ENCODE data around the gene CAMTA1.
"Not testable (repeated sequence)": the region's sequence is repeated elsewhere in the genome, so short reads cannot be mapped to it uniquely, and the experiment has no call there.

The CAMTA1 gene

DNA sequence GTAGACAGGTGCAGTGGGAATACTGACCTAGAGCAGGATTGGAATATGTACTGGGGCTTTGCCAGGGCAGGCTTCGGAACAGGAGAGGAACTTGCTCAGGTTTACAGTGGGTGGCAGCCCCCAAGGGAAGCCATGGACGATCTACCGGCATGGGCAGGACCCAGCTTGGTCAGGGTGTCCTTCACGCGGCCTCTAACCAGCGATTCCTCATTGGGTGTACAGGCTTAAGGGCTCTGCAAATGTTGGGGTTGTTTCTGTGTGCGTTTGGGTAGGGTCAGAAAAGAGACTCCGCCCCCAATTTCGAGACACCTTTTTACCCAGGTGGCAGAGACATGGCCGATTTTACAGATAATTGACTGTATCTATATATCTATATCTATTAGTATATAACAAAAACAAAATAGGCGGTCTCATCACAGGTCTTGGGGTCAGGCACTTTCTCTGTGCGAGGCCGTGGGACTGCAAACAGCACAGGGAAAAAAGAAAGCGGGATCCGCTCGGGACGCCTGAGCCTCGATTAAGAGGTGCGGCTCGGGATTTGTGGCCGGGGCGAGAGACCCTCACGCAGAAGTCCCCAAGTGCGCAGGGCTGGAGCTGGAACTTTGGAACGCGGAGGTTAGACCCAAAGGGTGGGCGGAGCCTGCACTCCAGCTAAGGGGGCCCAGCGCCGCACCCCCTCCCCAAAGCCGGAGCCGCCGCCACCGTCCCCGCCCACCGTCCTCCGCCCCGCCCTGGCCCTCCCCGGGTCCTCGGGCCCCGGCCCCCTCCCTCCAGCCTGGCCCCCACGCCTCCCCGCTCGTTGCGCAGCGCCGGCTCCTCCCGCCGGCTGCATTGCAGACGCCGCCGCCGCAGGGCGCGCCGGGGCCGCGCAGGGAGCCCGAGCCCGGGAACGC, 918.3 kb downstream of the CAMTA1 start:
- DNase-seq, result no peak

DNA sequence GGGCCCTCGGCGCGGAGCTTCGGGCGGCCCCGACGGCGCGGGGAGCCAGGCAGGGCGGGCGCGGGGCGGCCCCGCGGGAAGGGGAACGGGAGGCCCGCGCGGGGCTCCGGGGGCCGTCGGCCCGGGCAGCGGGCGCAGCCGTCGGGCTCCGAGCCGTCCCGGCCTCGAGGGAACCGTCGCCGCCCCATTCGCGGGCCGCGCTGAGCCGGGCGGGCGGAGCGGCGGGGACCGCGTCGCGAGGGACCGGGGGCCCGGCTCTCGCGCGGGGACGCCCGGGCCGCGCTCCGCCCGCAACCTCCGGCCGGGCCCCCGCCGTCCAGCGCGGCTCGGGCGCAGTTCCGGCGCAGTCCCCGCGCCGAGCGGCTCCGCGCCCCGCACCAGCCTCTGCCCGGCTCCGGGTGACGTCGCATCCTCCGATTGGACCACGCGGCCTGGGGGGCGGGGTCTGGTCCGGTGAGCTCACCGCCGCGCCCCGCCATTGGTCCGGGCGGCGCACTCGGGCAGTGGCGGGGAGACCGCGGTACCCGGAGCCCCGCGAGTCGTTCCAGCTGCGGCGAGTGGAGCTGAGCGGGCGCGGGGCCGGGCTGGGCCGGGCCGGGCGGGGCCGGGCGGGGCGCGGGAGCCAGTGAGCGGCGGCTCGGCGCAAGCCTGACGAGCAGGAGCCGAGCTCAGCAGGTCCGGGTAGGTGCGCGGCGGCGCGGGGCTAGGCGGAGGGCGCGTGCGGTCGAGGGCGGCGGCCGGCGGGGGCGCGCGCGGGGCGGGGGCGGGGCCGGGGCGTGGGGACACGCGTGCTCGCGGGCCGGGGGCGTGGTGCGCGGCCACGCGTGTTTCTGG, 919.2 kb downstream of the CAMTA1 start:
- DNase-seq, result peak; percentile 87

DNA sequence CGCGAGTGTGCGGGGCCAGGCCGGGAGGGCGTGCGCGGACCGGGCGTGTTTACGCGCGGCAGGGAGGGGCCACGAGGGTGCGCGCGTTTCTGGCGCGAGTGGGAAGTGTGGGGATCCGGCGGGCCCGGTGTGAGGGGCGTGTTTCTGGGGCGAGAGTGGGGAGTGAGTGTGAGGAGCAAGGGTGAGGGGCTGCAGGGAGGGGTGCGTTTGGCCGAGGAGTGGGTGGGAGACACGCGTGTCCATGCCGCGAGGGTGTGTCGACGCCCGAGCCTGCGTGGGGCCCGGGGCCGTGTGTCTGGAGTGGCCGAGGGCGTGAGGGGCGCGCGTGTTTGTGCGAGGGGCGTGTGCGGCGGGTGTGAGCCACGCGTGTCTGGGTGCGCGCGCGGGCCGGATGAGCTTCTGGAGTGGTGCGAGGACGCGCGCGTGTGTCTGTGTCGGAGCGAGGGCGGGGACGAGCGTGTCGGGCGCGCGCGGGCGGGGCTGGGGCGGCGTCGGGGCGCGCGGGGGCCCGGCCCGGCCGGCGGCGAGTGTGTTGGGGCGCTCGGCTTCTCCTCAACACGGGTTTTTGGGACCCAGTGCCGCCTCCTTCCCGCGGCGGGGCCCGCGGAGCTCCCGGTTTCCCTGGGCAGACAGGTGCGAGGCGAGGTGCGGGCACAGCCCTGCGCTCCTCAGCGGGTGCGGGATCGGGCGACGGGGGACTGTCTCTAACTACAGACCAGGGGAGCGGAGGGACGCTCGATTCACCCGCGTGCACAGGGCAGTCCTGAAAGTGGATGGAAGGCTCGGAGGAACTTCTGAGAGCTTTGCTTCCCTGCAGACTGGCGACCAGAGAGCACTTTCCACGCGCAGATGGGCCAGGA, 920.0 kb downstream of the CAMTA1 start:
- no peak for DNase-seq

DNA sequence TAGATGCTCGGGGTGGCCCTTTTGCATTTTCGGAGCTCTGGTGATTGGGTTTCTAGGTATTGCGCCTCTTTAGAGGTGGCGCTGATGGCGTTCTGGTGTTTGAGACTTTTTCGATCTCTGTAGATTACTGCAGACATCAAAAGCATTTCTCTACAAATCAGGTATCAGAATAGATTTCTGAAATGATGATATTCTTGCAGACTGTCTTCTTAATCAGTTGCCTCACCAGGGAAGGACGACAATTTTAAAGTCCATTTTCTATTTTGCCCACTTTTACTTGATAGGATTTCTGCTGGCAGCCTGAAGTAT, 920.6 kb downstream of the CAMTA1 start:
- DNase-seq, result no peak

DNA sequence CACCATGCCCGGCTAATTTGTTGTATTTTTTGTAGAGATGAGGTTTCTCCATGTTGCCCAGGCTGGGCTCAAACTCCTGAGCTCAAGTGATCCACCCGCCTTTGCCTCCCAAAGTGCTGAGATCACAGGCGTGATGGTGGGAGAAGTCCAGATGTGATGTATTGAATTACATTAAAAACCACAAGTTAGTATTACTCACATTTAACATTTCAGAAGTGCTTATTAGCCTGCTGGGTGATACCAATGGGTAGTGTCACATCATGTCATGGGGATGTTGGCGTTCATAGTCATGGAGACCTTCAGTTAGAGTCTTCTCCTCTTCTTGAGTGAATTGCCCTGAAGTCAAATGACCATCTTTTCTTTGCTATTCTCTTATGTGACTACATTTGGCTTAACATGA, 922.3 kb downstream of the CAMTA1 start:
- DNase-seq, result no peak

DNA sequence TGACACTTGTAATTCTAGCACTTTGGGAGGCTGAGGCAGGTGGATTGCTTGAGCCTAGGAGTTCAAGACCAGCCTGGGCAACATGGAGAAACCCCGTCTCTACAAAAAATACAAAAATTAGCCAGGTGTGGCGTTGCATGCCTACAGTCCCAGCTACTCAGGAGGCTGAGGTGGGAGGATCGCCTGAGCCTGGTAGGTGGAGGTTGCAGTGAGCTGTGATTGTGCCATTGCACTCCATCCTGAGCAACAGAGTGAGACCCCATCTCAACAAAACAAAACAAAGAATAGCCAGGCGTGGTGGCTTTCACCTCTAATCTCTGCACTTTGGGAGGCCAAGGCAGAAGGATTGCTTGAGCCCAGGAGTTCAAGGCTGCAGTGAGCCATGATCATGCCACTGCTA, 922.8 kb downstream of the CAMTA1 start:
- not testable (repeated sequence) for DNase-seq

DNA sequence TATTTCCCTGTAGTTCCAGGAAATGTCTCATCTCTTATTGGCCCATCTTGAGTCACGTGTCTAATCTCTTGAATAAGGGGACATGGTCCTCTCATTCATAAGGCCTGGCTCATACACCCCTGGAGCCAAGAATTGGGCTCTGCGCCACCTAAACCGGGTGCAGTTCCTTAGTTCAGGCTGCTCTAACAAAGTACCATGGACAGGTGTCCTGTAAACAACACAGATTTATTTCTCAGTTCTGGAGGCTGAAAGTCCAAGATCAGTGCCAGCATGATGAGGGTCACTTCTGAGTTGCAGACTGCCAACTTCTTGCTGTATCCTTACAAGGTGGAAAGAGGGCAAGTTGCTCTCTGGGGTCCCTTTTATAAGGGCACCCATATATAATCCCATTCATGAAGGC, 925.6 kb downstream of the CAMTA1 start:
- DNase-seq, result no peak

DNA sequence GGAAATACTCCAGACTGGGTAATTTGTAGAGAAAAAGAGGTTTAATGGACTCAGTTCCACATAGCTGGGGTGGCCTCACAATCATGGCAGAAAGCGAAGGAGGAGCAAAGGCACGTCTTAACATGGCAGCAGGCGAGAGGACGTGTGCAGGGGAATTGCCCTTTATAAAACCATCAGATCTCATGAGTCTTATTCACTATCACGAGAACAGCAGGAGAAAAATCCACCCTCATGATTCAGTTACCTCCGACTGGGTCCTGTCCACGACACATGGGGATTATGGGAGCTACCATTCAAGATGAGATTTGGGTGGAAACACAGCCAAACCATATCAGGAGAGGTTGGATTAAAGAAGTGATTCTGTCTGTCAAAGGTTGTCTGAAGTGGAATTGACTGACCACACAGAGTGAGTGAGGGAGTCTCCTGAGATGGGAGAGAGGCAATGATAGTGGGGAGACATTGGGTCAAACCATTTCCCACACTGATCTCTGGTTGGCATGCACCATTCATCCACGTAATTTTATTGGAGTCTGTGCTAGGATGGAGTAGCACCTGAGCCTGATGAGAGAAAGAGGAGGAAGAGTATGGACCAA, 927.6 kb downstream of the CAMTA1 start:
- no peak for DNase-seq

DNA sequence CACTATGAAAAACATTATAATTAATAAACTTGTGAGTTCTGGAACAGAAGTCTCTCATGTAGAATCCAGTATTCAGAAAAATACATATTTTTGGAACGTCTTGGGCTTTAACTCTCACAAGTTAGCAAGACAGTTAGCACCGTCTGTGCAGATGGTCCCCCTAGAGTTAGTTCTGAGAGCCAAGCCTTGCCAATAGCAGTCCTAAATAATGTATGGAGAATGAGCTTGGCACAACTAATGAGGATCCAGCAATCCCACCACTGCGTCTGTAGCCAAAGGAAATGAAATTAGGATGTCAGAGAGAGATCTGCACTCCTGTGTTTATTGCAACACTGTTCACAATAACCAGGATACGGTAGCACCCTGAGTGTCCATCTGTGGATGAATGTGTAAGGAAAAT, 931.3 kb downstream of the CAMTA1 start:
- no peak for DNase-seq

DNA sequence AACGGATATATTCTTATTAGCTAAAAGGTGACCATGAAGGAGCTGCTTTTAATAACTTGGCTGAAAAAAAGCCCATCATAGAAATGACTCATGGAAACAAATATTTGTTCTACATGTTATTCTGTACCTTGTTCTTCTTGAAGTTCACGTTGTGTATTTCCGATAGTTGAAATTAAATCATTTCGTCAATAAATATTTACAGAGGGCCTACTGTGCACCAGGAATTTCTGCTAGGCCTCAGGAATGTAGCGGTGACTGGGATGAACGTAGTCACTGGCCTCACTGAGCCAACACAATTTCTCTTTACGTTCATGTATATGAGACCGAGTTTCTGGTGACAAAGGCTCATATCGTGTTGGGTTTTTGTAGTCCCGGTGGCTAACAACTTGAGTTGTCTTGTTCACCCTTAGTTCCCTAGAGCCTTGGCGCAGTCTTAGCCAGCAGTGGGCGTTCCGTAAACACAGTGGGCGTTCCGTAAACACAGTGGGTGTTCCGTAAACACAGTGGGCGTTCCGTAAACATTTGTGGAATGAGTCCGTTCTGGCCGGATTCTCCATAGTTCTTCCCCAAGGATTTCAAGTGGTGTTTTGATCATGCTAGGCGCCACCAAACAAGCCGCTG, 932.6 kb downstream of the CAMTA1 start:
- DNase-seq, result no peak

DNA sequence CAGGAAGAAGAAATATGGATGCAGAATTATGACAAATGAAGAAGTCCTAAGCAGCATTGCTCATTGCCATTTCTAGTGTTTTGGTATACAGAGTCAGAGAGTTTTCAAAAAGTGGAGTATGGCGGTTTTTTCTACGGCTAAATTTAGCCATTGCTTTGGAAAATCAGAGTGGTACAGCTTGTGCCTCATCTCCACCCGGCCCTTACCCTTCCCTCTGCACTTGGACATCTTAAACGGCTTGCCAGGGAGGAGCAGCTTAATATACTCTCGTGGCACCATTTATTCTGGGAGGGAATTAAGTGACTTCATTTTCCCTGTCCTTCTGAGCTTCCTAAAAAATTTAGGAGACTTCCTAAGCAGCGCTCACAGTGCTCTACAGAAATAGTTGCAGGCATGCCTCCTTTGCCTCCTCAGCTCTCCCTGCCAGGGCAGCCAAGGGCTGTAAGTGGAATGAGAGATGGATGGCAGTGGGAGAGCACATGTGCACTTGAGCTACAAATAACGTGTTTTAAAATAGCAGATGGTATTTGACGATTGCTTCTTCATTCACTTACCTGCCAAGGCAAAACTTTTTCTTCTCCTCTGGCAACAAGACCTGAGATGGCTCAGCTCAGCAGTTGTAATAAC, 934.3 kb downstream of the CAMTA1 start:
- DNase-seq, result no peak

DNA sequence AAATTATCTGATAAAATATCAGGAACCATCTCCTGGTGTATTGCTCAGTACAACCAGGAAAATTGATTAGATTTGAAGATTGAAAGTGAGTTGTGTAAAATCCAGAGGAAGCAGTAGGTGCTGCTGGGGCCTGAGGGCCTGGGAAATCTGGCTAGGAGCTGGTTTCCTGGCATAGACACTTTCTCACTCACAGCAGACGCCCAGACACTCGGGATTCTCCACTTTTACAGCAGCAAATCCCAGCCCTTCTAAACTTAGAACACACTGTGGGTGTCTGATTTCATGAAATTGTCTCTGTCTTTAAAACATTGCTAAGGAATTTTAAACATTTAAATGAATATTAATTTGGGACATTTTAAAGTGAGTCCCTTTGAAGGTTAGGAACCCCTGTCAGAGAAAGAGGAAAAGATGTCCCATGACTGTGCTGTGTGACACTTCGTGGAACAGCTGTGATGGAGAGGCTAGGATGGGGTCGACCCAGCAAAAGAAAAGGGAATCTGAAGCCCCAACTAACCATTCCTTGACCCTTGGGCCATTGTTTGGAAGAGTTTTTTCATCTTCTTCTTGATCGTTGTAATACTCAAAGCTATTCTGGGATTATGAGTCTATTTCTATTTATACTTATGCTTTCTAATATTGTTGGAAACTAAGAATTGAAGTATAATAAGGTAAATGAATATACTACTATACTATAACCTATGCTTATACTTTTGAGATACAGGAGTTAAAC, 936.9 kb downstream of the CAMTA1 start:
- no peak for DNase-seq

DNA sequence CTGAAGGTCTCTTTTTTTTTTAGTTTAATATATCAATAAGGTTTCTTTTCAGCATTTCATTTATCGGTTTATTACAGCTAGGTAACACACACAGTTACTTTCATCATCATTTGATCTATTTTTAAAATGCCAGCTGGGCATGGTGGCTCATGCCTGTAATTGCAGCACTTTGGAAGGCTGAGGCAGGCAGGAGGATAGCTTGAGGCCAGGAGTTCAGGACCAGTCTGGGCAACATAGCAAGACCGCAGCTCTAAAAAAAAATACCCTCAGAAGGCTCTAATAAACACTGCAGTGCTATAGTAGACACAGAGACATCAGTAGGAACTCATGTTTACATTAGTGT, 937.4 kb downstream of the CAMTA1 start:
- no peak for DNase-seq

DNA sequence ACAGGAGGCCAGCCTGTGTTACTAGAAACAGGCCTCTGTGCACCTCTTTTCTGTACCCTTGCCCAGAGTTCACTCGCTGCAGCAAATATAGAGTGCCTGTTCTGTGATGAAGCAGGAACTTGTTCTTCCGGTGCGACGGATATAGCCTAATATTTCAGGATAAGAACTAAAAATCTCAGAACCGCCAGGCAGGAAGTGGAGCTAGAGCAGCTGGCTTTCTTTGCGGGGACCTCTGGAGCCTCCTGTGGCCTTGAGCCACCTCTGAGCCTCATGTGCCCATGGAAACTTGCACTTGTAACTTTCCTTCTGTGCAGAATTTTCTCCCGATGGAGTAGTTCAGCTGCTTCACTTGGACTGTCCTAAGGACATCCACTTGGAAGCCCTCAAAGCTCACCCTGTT, 941.4 kb downstream of the CAMTA1 start:
- DNase-seq, result no peak

DNA sequence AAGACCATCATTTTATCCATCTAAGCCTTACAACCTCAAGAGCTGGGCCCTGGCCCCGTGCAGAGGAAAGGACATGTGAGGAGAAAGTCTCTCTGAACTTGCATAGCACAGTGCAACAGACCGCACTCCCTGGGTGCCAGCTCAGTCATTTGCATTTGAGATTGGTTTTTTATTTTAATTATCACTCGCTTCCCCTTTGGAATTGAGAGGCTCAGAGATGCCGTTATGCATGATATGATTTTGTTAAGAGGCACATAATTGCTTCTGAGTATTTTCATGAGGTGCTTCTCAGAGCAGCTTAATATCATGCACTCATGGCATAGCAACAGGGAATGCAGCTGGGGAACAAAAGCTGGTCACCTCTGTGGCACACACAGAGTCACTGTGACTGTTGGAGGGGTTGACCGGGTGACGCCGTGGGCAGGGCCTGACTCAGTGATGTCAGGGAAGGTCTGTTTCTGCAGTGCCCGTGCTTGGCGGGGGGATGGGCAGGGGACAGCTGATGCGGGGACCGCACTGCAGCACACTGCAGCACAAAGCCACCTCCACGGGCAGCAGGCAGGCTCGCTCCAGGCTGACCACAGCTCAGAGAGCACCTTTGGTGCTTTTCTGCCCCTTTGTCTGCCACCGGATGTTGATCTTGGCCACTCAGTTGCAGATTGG, 942.7 kb downstream of the CAMTA1 start:
- no peak for DNase-seq

DNA sequence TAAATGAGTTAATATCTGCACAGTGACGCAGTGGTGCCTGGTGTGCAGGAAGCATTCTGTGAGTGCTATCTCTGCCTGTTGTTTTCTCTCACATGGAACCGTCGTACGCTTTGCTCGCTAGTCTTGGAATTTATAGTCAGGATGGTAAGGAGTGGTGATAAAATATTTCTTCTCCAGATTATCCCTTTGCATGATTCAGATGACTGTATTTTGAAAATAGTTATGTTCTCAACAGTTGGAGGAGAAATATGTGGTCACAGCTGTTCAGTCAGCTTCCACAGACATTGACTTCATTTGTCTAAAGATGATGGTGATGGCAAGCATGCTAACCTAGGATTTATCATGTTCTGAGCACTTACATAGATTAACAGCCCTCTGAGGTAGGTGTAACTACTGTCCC, 944.5 kb downstream of the CAMTA1 start:
- DNase-seq, result no peak

DNA sequence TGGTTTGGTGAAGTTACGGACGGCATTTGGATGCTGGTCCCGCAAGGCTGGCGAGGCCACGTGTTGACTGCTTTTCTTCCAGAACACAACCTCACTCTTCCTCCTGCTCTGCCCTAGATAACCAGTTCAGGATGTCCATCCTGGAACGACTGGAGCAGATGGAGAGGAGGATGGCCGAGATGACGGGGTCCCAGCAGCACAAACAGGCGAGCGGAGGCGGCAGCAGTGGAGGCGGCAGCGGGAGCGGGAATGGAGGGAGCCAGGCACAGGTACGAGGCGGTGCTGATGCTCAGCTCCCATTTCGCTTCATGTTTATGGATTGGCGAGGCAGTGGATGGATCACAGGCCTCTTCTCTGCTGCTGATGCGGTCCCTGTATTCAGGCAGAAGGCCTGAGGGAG, 947.1 kb downstream of the CAMTA1 start:
- DNase-seq, result no peak

DNA sequence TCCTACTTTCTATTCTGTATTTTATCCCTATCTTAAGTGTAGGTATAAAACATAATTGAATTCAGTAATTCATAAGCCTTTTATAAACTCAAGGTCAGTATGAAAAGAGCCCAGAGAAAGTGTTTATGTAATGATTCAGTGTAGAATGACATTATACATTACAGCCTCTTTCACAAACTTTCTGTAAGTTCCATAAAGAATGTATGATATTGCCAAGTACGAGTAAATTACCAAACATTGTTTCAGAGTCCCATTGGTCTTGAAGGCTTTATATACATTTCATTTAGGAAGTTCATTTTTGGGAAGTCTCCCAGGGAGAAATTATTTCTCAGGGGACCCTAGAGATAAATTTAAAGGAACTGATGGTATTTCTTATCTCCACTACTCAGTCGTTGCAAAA, 948.0 kb downstream of the CAMTA1 start:
- DNase-seq, result no peak

DNA sequence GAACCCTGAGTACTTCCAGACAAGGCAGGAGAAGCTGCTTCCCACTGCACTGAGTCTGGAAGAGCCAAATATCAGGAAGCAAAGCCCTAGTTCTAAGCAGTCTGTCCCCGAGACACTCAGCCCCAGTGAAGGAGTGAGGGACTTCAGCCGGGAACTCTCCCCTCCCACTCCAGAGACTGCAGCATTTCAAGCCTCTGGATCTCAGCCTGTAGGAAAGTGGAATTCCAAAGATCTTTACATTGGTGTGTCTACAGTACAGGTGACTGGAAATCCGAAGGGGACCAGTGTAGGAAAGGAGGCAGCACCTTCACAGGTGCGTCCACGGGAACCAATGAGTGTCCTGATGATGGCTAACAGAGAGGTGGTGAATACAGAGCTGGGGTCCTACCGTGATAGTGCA, 952.8 kb downstream of the CAMTA1 start:
- no peak for DNase-seq

DNA sequence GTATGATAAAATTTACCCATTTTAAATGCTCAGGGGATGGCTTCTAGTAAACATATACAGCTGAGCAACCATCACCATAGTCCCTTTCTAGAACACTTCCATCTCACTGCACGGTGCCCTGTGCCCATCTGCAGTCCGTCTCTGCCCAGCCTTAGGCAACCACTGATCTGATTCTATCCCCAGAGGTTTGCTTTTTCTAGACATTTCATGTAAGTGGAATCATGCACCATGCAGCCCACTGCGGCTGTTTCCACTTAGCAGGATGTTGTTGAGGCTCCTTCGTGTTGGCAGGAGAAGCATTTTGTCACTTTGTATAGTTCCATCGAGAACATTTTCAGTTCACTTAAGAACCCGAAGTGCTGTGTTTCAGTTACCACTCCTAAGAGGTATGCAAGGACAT, 958.1 kb downstream of the CAMTA1 start:
- DNase-seq, result no peak

DNA sequence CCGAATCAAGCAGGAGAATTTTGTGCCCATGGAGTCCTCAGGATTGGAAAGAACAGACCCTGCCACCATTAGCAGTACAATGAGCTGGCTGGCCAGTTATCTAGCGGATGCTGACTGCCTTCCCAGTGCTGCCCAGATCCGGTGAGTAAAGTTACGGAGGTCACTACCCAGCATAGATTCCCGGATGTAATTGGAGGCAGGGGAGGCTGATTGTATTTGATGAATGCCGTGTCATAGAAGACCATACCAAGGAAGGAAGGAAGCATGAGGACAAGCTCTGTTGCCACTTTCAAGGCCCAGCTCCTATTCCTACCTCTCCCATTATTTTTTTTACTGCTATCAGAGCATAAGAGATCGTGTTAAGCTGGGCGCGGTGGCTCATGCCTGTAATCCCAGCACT, 959.6 kb downstream of the CAMTA1 start:
- DNase-seq, result no peak

Measured in GDM1 (cell line).